HL-60 (cell line): ENCODE data around the gene MED6.

Experiments
- POLR2AphosphoS5 ChIP-seq: IDR thresholded peaks from 2 replicates; pipeline ENCODE4 v1.6.1; 2012; ENCODE audit warnings: low read depth
- TF ChIP-seq, protein P1 (sequence below): IDR thresholded peaks from one replicate; pipeline ENCODE4 v1.5.1; 2011; ENCODE audit warnings: low read length, control low read depth, inconsistent platforms; ENCODE audit not compliant: insufficient read depth

DNA sequence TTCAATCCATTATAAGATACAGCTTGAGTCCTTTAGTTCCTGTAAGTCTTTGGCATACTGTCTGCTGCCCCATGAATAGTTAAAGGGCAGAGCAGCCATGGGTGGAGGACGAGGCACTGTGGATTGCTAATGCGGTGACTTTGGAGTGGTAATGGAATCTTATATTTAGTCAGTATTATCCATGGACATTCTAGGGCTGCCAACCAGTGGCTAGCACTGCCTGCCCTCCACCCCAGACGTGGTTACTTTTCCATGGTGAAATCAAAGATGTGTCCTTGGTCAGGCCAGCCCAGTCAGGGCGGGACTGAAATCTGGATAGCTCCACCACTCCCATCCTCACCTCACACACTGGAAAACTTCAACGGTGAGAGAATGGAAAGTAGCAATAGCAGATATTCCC is 43.5 kb upstream of the MED6 start:
- no peak for TF ChIP-seq POLR2AphosphoS5
- TF ChIP-seq, protein P1, sequence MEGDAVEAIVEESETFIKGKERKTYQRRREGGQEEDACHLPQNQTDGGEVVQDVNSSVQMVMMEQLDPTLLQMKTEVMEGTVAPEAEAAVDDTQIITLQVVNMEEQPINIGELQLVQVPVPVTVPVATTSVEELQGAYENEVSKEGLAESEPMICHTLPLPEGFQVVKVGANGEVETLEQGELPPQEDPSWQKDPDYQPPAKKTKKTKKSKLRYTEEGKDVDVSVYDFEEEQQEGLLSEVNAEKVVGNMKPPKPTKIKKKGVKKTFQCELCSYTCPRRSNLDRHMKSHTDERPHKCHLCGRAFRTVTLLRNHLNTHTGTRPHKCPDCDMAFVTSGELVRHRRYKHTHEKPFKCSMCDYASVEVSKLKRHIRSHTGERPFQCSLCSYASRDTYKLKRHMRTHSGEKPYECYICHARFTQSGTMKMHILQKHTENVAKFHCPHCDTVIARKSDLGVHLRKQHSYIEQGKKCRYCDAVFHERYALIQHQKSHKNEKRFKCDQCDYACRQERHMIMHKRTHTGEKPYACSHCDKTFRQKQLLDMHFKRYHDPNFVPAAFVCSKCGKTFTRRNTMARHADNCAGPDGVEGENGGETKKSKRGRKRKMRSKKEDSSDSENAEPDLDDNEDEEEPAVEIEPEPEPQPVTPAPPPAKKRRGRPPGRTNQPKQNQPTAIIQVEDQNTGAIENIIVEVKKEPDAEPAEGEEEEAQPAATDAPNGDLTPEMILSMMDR = no peak
